Panc1 (cell line): ENCODE results near the gene NEGR1.

Experiments
- POLR2AphosphoS5 ChIP-seq: IDR thresholded peaks from 2 replicates; pipeline ENCODE4 v1.6.1; 2012; ENCODE audit warnings: mild to moderate bottlenecking, low read depth, low read length, moderate library complexity
- SIN3A ChIP-seq: IDR thresholded peaks from 2 replicates; pipeline ENCODE4 v1.6.1; 2012; ENCODE audit warnings: low read depth, mild to moderate bottlenecking, low read length, moderate library complexity, borderline replicate concordance; ENCODE audit not compliant: insufficient read depth
- TCF7L2 ChIP-seq: IDR thresholded peaks from 2 replicates; pipeline ENCODE4 v1.6.1; 2011; ENCODE audit warnings: mild to moderate bottlenecking, low read depth, low read length, inconsistent platforms
- TF ChIP-seq, protein P1 (sequence below): fragments of 450-650 bp; IDR thresholded peaks from 2 replicates; pipeline ENCODE4 v1.5.1; 2017; ENCODE audit warnings: mild to moderate bottlenecking
- TF ChIP-seq, protein P2 (sequence below), 2 experiments: IDR thresholded peaks; 2 replicates each; pipeline ENCODE4 v1.6.1; 2011 to 2012; ENCODE audit warnings: low read depth in 2 of 2, control low read depth in 1 of 2, low read length in 1 of 2, mild to moderate bottlenecking in 1 of 2, moderate library complexity in 1 of 2; ENCODE audit not compliant: insufficient read depth in 1 of 2

DNA sequence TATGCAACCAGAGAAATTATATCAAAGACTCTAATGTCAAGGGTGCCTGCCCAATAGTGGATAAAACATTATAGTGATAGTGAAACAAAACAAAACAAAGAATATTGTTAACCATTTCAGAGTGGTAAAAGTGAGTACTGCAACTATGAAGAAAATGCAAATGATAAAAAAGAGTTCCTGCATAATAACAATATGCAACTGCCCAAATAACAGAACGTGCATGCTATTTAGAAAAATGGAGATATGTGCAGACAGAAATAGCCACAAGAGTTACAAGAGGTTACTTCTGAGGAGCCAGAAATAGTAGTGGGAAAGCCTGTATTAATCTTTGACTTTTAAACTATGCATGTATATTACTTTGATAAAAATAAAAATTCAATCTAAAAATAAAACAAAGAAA is 302.5 kb downstream of the NEGR1 start:
- TF ChIP-seq, protein P1, sequence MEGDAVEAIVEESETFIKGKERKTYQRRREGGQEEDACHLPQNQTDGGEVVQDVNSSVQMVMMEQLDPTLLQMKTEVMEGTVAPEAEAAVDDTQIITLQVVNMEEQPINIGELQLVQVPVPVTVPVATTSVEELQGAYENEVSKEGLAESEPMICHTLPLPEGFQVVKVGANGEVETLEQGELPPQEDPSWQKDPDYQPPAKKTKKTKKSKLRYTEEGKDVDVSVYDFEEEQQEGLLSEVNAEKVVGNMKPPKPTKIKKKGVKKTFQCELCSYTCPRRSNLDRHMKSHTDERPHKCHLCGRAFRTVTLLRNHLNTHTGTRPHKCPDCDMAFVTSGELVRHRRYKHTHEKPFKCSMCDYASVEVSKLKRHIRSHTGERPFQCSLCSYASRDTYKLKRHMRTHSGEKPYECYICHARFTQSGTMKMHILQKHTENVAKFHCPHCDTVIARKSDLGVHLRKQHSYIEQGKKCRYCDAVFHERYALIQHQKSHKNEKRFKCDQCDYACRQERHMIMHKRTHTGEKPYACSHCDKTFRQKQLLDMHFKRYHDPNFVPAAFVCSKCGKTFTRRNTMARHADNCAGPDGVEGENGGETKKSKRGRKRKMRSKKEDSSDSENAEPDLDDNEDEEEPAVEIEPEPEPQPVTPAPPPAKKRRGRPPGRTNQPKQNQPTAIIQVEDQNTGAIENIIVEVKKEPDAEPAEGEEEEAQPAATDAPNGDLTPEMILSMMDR: no peak
- TF ChIP-seq POLR2AphosphoS5: no peak
- TF ChIP-seq, protein P2, sequence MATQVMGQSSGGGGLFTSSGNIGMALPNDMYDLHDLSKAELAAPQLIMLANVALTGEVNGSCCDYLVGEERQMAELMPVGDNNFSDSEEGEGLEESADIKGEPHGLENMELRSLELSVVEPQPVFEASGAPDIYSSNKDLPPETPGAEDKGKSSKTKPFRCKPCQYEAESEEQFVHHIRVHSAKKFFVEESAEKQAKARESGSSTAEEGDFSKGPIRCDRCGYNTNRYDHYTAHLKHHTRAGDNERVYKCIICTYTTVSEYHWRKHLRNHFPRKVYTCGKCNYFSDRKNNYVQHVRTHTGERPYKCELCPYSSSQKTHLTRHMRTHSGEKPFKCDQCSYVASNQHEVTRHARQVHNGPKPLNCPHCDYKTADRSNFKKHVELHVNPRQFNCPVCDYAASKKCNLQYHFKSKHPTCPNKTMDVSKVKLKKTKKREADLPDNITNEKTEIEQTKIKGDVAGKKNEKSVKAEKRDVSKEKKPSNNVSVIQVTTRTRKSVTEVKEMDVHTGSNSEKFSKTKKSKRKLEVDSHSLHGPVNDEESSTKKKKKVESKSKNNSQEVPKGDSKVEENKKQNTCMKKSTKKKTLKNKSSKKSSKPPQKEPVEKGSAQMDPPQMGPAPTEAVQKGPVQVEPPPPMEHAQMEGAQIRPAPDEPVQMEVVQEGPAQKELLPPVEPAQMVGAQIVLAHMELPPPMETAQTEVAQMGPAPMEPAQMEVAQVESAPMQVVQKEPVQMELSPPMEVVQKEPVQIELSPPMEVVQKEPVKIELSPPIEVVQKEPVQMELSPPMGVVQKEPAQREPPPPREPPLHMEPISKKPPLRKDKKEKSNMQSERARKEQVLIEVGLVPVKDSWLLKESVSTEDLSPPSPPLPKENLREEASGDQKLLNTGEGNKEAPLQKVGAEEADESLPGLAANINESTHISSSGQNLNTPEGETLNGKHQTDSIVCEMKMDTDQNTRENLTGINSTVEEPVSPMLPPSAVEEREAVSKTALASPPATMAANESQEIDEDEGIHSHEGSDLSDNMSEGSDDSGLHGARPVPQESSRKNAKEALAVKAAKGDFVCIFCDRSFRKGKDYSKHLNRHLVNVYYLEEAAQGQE (IDR thresholded peaks at IDR 0.05; ENCODE audit: insufficient read depth in 1 of 2, low read depth in 2 of 2, low read length in 1 of 2): no peak
- no peak for TF ChIP-seq SIN3A
- TF ChIP-seq TCF7L2: no peak
